GM13977 (cell line): ENCODE measurements around the gene IRF8.
"Not testable (repeated sequence)": the region's sequence is repeated elsewhere in the genome, so short reads cannot be mapped to it uniquely, and the experiment has no call there.

ENCODE experiments used
- DNase-seq: peaks from one replicate; pipeline ENCODE4 v3.0.0; 2012; ENCODE audit warnings: low spot score
- in situ Hi-C: fragments of 300-500 bp; cut with MboI; formaldehyde crosslinking; loops from one replicate; pipeline ENCODE4 v1.12.0; 2022; ENCODE audit warnings: low sequenced_read_pairs, low pct_unique_long_range_greater_than_20kb, mixed read lengths, inconsistent platforms; ENCODE audit not compliant: unreplicated experiment
- TF ChIP-seq, protein P1 (sequence below): IDR thresholded peaks from 2 replicates; pipeline ENCODE4 v1.5.1; 2012; ENCODE audit warnings: mild to moderate bottlenecking, control low read depth; ENCODE audit not compliant: insufficient read depth; ENCODE audit errors: extremely low read depth, missing control alignments

The IRF8 gene

GRCh38 chr16:85941863-85942644, 43.1 kb downstream of the IRF8 start:
- TF ChIP-seq, protein P1, sequence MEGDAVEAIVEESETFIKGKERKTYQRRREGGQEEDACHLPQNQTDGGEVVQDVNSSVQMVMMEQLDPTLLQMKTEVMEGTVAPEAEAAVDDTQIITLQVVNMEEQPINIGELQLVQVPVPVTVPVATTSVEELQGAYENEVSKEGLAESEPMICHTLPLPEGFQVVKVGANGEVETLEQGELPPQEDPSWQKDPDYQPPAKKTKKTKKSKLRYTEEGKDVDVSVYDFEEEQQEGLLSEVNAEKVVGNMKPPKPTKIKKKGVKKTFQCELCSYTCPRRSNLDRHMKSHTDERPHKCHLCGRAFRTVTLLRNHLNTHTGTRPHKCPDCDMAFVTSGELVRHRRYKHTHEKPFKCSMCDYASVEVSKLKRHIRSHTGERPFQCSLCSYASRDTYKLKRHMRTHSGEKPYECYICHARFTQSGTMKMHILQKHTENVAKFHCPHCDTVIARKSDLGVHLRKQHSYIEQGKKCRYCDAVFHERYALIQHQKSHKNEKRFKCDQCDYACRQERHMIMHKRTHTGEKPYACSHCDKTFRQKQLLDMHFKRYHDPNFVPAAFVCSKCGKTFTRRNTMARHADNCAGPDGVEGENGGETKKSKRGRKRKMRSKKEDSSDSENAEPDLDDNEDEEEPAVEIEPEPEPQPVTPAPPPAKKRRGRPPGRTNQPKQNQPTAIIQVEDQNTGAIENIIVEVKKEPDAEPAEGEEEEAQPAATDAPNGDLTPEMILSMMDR: no peak
- no peak for DNase-seq
- in situ Hi-C loops: no loop called here

DNA sequence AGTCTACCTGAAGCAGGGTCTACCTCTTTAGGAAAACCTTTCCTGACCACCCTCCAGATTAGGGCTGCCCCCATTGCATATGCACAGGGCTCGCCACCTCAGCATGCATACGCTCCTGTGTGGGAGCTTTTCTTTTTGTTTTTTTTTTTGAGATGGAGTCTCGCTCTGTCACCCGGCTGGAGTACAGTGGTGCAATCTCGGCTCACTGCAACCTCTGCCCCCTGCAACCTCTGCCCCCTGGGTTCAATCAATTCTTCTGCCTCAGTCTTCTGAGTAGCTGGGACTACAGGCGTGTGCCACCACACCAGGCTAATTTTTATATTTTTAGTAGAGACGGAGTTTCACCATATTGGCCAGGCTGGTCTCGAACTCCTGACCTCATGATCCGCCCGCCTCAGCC, 43.7 kb downstream of the IRF8 start:
- in situ Hi-C loops: not testable (repeated sequence)

DNA sequence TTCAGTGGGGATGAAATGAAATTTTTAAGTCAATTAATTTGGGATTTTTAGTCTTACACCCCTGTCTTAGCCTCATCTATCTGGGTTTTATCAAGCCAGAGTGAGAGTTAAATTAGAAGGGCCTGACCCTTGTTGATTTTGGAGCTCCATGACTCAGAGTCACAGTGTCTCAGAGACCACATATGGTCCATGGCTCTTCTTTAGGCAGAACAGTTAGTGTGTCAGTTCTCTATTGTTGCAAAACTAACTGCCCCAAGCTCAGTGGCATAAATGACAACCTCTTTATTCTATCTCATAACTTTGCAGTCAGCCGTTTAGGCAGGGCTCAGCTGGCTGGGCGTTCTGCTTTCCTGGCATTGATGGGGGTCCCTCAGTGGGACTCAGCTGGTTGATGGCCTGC, 44.7 kb downstream of the IRF8 start:
- in situ Hi-C loops: no loop called here
- no peak for DNase-seq
- TF ChIP-seq, protein P1: no peak

More for the DNA sequence above, 43.7 kb downstream of the IRF8 start:
- not testable (repeated sequence) for DNase-seq

DNA sequence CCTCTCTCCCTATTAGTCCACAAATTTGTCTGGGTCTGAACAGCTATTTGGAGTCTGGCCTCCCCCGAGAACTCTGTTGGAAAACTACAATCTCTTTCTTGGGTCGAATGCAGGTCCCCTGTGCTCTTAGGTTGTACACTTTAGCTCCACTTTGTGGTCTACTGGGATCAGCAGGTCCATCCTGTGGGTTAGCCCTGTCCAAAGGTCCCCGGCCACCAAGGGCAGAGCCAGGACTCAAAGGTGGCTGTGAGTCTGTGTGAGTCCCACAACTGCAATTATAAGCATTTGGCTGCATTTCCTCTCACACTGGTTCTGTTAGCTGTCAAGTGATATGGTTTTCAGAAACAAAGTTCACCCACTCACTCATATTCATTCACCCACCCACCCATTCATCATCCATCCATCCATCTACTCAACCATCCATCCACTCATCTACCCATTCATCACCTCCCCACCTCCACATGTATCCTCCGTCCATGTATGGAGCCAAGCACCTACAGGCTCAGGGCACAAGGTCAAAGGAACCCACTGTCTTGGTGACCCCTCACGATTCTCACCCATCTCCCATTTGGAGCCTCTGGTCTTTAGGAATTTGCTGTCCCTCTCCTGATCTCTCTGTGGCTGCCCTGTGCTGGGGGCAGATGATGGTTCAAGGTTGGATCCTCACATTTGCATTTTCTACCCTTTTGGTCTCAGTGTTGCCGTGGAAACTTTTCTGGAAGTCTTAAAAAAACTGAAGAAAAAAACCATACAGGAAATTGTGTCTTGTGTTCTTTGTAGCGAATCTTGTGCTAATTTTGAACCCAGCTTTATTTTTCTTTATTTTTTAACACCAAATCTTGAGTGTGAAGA, 45.8 kb downstream of the IRF8 start:
- in situ Hi-C loops: no loop called here
- TF ChIP-seq, protein P1: no peak
- no peak for DNase-seq

DNA sequence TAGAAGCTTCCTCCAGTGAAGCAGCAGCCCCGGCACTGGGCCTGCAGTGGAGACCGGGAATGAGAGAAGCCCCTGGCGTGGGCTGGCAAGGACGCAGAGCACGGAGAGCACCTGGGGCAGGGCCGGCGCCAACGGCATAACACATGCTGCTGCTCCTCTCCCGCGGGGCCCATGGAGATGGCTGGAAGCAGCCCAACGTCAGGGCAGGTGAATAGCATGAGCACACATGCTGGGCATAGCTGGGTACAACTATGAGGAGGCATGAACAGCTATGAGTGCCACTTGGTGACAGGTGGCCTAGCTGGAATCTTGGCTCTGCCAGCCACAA, 46.4 kb downstream of the IRF8 start:
- DNase-seq: no peak
- TF ChIP-seq, protein P1: no peak
- in situ Hi-C loops: no loop called here

DNA sequence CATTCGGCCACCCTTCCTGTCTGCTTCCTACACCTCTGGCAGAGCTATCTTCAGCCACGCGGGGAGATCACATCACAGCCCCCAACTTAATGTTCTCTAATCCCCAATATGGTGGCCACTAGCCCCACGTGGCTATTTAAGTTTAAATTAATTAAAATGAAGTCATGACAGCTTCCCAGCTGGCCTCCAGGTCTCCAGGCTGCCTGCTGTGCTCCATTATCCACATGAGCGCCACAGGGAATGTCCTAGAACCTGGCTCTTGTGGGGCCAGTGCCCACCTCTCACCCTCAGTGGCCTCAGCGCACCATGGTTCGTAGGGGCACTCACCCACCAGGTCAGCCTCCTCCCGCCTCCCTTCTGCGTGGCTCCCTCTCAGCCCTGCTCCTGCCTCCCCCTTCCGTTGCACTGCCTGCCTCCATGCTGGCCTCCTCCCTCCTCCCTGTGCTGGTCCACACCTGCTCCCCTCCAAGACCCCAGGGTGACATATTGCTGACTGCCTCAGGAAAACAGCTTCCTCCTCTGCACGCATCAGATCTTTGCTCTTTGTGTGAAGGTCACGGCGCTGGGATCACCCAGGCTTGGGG, 47.7 kb downstream of the IRF8 start:
- TF ChIP-seq, protein P1: no peak
- in situ Hi-C loops: no loop called here
- no peak for DNase-seq
